ENCODE measurements around the gene PRKG1.

The PRKG1 gene

GRCh38 chr10:51433949-51434475 is 359.7 kb downstream of the PRKG1 start:
- TF ChIP-seq EZH2phosphoT487 (conservative IDR thresholded peaks at IDR 0.05; ENCODE audit: low read length) (no peak), CTCF (IDR thresholded peaks at IDR 0.05; ENCODE audit: insufficient read depth, low read length, poor library complexity, severe bottlenecking) (no peak)
- no peak overlapping the region for H3K4me2 ChIP-seq (ENCODE audit: low read depth, low read length, poor library complexity, severe bottlenecking)
- no peaks in the 10 kb centered on the region for H4K20me1 ChIP-seq (ENCODE audit: low read depth, low read length)
- H3K4me3 ChIP-seq (ENCODE audit: insufficient read depth, low read length, poor library complexity, severe bottlenecking), result no peak overlapping the region
- no peaks in the 10 kb centered on the region for H3K27me3 ChIP-seq (ENCODE audit: low read length)
- no peak overlapping the region for H3K9ac ChIP-seq (ENCODE audit: low read length)
- H3K27ac ChIP-seq (ENCODE audit: low read depth, low read length), result no peak overlapping the region
- H3K36me3 ChIP-seq (ENCODE audit: low read length), result no peaks in the 10 kb centered on the region
- no peaks in the 10 kb centered on the region; the same call in 1 of the 2 replicates for H3K9me2 ChIP-seq (replicated peaks; ENCODE audit: insufficient read depth, low read length)
- H3F3A ChIP-seq (ENCODE audit: insufficient read depth), result no peaks in the 10 kb centered on the region
- H2AFZ ChIP-seq (ENCODE audit: low read depth, low read length, severe bottlenecking), result no peak overlapping the region
- H3K79me2 ChIP-seq (ENCODE audit: insufficient read depth, low read length), result no peaks in the 10 kb centered on the region
- no peaks in the 10 kb centered on the region for H3K9me3 ChIP-seq (ENCODE audit: insufficient read depth, low read length)

GRCh38 chr10:51436805-51437204 is 362.5 kb downstream of the PRKG1 start:
- Histone ChIP-seq H3K27ac (ENCODE audit: low read depth, low read length) (no peak overlapping the region), H3K27me3 (ENCODE audit: low read length) (no peaks in the 10 kb centered on the region), H4K20me1 (ENCODE audit: low read depth, low read length) (no peaks in the 10 kb centered on the region), H3K4me2 (ENCODE audit: low read depth, low read length, poor library complexity, severe bottlenecking) (no peak overlapping the region), H3K36me3 (ENCODE audit: low read length) (no peaks in the 10 kb centered on the region), H3F3A (ENCODE audit: insufficient read depth) (no peaks in the 10 kb centered on the region), H3K79me2 (ENCODE audit: insufficient read depth, low read length) (no peaks in the 10 kb centered on the region), H2AFZ (ENCODE audit: low read depth, low read length, severe bottlenecking) (no peak overlapping the region), H3K9me3 (ENCODE audit: insufficient read depth, low read length) (no peaks in the 10 kb centered on the region), H3K9me2 (replicated peaks; ENCODE audit: insufficient read depth, low read length) (no peaks in the 10 kb centered on the region; the same call in 1 of the 2 replicates), H3K9ac (ENCODE audit: low read length) (no peak overlapping the region), H3K4me3 (ENCODE audit: insufficient read depth, low read length, poor library complexity, severe bottlenecking) (no peak overlapping the region)
- TF ChIP-seq CTCF (IDR thresholded peaks at IDR 0.05; ENCODE audit: insufficient read depth, low read length, poor library complexity, severe bottlenecking), result no peak
- TF ChIP-seq EZH2phosphoT487 (conservative IDR thresholded peaks at IDR 0.05; ENCODE audit: low read length), result no peak

GRCh38 chr10:51439645-51440044 is 365.4 kb downstream of the PRKG1 start:
- H3K4me3 ChIP-seq (ENCODE audit: insufficient read depth, low read length, poor library complexity, severe bottlenecking), result no peak overlapping the region
- no peak overlapping the region for H3K27ac ChIP-seq (ENCODE audit: low read depth, low read length)
- H3K9ac ChIP-seq (ENCODE audit: low read length), result no peak overlapping the region
- no peaks in the 10 kb centered on the region for H3F3A ChIP-seq (ENCODE audit: insufficient read depth)
- H3K79me2 ChIP-seq (ENCODE audit: insufficient read depth, low read length), result no peaks in the 10 kb centered on the region
- H3K9me2 ChIP-seq (replicated peaks; ENCODE audit: insufficient read depth, low read length), result no peaks in the 10 kb centered on the region; the same call in 1 of the 2 replicates
- no peak overlapping the region for H2AFZ ChIP-seq (ENCODE audit: low read depth, low read length, severe bottlenecking)
- no peaks in the 10 kb centered on the region for H3K27me3 ChIP-seq (ENCODE audit: low read length)
- H3K4me2 ChIP-seq (ENCODE audit: low read depth, low read length, poor library complexity, severe bottlenecking), result no peak overlapping the region
- H3K36me3 ChIP-seq (ENCODE audit: low read length), result no peaks in the 10 kb centered on the region
- no peaks in the 10 kb centered on the region for H3K9me3 ChIP-seq (ENCODE audit: insufficient read depth, low read length)
- H4K20me1 ChIP-seq (ENCODE audit: low read depth, low read length), result no peaks in the 10 kb centered on the region
- no peak for TF ChIP-seq EZH2phosphoT487 (conservative IDR thresholded peaks at IDR 0.05; ENCODE audit: low read length)
- TF ChIP-seq CTCF (IDR thresholded peaks at IDR 0.05; ENCODE audit: insufficient read depth, low read length, poor library complexity, severe bottlenecking), result no peak
